ENCODE measurements around the gene ALKBH8. TPM values are rescaled to one million over a fixed set of nuclear protein-coding genes. Genes with fewer than 3 reads are reported as not detected.

Gene ALKBH8
- total and polyA plus RNA-seq, 2 of the 13 experiments (the other 11 are each of a cell fraction or from before 2014, with no cell fraction given) = 2.4 to 9.1 TPM

GRCh38 chr11:107549954-107550285 lies 15.6 kb downstream of the ALKBH8 start:
- FAIRE-seq = no peak

More at GRCh38 chr11:107549954-107550285, 15.6 kb downstream of the ALKBH8 start:
- Histone ChIP-seq H3K27me3 (ENCODE audit: control insufficient read depth in 1 of 2, insufficient read depth in 2 of 2, low read length in 2 of 2) (no peaks in the 10 kb centered on the region), H4K20me1 (ENCODE audit: insufficient read depth, low read length) (no peaks in the 10 kb centered on the region), H3K9me3 (ENCODE audit: low read length) (no peaks in the 10 kb centered on the region), H2AFZ (ENCODE audit: low read length) (no peak overlapping the region), H3K4me2 (ENCODE audit: low read depth, low read length) (no peak overlapping the region), H3K4me1 (ENCODE audit: insufficient read depth, low read length) (no peaks in the 10 kb centered on the region), H3K27ac (ENCODE audit: extremely low read length, insufficient read depth, low read length) (no peak overlapping the region), H3K36me3 (replicated peaks in 1 of 2; ENCODE audit: control insufficient read depth in 1 of 2, insufficient read depth in 2 of 2, low read length in 2 of 2) (peaks cover 5 to 21% of the 10 kb centered on the region in 2 experiments), H3K4me3 (replicated peaks in 1 of 3; ENCODE audit: insufficient read depth in 1 of 3, low read depth in 2 of 3, low read length in 3 of 3) (no peak overlapping the region), H3K79me2 (ENCODE audit: insufficient read depth, low read length) (no peaks in the 10 kb centered on the region), H3K9ac (ENCODE audit: insufficient read depth, low read depth, low read length) (no peak overlapping the region)
- in situ Hi-C loops (cut with HindIII; ENCODE audit: extremely low pct_ligation_motif_present, low pct_unique_long_range_greater_than_20kb) (no loop called here), intact Hi-C loops (cut with micrococcal nuclease; ENCODE audit: unreplicated experiment) (loop anchor here (1.0 kb wide), 1 partner anchor 139 kb away; no protein-coding TSS in a partner anchor)
- no TSS peak for BruUV-seq (replicated peaks)
- TF ChIP-seq ZNF773 (CRISPR knock-in tag; IDR thresholded peaks at IDR 0.05; ENCODE audit: borderline replicate concordance) = no peak
- no peak for TF ChIP-seq ZNF230 (CRISPR knock-in tag; IDR thresholded peaks at IDR 0.05)
- no peak for TF ChIP-seq UBTF (CRISPR knock-in tag; IDR thresholded peaks at IDR 0.05)
- no peak for TF ChIP-seq THAP8 (CRISPR knock-in tag; IDR thresholded peaks at IDR 0.05; ENCODE audit: borderline replicate concordance)
- ChIA-PET POLR2A (no interaction called here), CTCF (ENCODE audit: low intra/inter-chr PET ratio, low total read pairs) (interaction anchor here (2.3 kb wide), 1 partner anchor 140 kb away, joined by 18 read pairs; no protein-coding TSS in a partner anchor)
- ATAC-seq = no peak
- DNase-seq (ENCODE audit: low spot score) = no peak
- 100% methylated on average over 2 of the region's 2 CpGs for WGBS (ENCODE audit: low lambda C conversion rate)
